Central memory CD4-positive, alpha-beta T cell (primary cell): ENCODE measurements around the gene COL19A1.
"Not testable (repeated sequence)": the region's sequence is repeated elsewhere in the genome, so short reads cannot be mapped to it uniquely, and the experiment has no call there.

Source experiments
- DNase-seq: peaks from one replicate; pipeline ENCODE4 v3.0.0; 2022

Gene COL19A1

DNA sequence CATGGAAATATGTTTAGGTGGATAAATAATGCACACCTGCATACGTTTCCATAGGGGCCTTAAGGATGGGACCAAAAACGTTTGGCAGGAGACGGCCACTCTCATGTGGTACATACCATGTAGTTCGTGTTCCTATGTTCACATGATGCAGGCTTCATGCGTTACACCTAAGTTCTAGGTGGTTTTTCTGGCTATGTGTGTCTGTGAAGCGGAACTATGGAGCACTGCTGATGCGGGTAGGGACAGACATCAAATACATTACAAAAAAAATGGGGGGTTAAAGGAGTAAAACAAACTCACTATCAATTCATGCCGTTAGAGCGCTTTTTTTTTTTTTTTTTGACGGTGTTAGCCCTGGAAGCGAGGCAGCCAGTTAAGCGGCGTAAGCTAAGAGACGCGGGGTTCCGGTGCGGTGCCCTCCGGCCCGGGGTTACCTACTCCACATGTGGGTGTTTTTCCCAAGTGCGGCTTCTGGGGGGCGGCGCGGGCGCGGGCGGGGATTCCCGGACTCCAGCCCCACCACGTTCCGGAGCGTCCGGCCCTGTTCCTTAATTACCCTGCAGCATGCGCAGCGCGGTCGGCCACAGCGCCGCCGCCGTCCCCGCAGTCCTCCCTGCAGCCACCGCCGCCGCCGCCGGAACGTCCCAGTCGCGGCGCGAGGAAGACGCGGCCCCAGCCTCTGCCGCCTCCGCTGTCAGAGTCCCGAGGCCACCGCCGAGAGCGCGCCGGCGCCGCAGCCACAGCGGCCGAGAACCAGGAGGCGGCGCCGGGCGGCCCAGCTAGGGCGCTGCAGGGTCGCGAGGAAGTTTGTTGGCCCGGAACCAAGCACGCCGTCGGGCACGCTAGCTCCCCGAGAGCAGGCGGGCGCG lies 648 bp downstream of the COL19A1 start:
- peak; percentile 52 for DNase-seq

GRCh38 chr6:69867639-69867976 lies 1.3 kb downstream of the COL19A1 start:
- DNase-seq = no peak

- DNase-seq = no peak
Measured at GRCh38 chr6:69868252-69868804, 2.0 kb downstream of the COL19A1 start.

GRCh38 chr6:69868961-69869360 lies 2.6 kb downstream of the COL19A1 start:
- DNase-seq = no peak

DNA sequence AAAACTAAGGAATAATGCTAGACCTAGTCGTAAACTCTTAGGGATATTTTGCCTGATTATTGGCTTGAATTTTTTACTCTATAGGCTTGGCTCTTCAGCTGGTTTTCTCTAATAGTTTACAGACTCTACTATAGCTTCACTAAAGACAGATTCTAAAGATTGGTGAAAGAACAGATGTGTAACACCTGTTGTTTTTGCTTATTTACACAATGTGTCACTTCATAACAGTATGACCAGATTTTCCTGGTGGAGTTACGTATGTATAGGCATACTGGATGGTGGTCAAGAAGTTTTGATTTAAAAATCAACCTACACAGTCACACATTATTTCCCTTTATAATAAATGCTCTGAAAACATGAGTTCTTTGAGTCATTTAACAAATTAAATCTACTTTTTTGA lies 4.8 kb downstream of the COL19A1 start:
- DNase-seq = no peak

GRCh38 chr6:69873291-69873690 lies 6.9 kb downstream of the COL19A1 start:
- no peak for DNase-seq

GRCh38 chr6:69875715-69876114 lies 9.4 kb downstream of the COL19A1 start:
- no peak for DNase-seq

DNA sequence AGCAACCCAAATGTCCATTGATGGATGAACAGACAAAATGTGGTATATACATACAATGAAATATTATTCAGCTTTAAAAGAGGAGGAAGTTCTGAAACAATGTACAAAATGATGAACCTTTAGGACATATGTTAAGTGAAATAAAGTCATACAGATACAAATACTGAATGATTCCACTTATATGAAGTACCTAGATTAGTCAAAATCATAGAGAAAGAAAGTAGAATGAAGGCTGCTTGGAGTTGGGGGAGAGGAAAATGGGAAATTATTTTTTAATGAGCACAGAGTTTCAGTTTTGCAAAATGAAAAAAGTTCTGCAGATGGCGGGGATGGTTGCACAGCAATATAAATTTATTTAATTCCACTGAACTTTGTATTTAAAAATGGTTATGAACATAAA lies 12.4 kb downstream of the COL19A1 start:
- DNase-seq = no peak

- DNase-seq = no peak
Measured at GRCh38 chr6:69880601-69881000, 14.2 kb downstream of the COL19A1 start.

DNA sequence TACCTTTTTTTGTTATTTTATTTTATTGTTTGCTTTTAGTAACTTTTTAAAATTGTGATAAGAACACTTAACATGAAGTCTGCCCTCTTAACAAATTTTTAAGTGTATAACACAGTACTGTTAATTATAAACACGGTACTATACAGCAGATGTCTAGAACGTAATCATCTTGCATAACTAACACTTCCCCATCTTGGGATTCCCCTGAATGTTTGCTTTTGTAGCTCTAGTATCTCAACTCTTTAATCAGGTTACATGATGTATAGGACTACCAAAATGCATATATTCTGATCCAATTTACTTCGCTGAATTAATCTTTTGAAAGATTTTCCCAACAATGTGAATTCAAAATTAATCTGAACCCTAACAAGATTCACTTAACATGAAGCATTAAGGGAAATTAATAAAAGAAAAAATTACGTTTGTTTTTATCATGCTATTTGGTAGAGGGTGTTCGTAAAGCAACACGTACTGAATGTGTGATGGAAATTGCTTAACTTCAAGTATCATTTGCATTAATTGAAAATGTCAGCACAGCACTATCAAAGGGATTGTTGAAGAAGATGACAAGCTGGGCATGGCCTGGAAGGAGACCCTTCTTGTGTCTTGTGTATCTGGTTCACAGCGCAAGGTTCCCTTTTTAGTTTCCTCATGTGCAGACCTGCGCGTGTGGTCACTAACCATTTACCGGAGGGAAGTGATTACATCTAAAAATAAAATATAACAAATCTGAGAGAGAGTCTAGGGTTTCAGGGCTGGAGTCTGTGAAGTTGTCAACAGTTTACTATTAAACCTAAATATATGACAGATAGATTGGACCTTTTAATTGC lies 15.2 kb downstream of the COL19A1 start:
- DNase-seq = no peak

DNA sequence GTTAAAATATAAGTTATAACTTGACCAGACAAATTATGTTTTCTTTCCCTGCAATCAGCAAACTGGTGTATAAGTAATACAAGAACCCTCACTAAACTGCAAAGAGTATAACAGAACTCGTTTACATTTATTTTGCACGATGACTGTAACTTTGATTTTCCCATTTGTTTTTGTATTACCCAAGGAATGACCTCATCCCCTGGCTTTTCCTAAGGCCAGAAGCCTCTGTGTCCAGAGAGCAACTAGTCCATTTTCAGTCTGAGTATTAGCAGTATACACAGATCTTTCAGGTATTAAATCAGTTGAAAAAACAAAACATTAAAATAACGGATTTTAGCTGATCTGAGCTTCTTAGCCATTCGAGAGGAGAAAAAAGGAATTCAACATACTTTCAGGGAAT lies 17.2 kb downstream of the COL19A1 start:
- no peak for DNase-seq

- no peak for DNase-seq
Measured at GRCh38 chr6:69884231-69884630, 17.9 kb downstream of the COL19A1 start.

DNA sequence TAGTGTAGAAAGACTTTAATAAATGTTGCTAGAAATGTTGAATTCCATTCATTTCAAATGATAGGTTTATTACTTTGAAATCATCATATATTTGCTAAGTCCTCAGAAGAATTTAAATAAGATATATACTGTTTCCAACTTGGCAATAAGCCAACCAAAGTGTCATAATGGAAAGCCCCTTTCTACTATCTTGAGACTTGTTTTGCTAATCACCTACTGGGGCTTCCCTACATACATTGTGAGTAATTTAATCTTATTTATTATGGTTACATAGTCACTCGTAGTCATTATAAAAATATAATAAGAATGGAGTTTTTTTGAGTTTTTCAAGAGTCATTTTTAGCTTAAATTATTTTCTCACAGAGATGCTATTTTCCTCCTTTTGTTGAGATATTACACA lies 20.7 kb downstream of the COL19A1 start:
- no peak for DNase-seq

DNA sequence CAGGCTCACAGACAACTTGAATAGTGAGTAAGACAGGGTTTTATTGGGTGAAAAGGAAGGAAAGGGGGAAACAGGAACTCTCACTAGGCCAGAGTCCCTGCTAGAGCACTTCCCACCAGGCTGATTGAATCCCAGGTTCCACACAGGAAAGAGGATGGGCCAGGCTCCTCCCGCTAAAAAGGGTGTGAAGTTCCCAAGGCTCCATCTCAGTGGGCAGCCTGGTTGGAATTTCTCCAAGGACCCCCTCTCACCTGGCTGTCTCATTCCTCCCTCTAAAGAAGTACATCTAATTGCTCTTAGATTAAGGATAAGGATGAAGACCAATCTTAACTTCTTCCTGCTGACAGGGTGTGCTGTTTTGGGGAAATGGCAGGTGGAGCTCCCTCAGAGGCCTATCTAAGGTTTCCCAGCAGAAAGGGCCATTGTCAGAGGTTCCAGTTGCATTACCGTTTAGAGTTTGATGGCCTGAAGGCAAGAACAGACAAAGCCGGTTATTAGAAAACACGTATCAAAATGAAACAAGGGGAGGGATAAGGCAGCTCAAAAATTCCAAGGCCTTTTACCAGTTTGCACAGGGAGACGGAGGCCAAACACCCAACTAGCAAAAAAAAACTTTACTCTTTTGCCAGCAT lies 21.5 kb downstream of the COL19A1 start:
- DNase-seq = no peak

DNA sequence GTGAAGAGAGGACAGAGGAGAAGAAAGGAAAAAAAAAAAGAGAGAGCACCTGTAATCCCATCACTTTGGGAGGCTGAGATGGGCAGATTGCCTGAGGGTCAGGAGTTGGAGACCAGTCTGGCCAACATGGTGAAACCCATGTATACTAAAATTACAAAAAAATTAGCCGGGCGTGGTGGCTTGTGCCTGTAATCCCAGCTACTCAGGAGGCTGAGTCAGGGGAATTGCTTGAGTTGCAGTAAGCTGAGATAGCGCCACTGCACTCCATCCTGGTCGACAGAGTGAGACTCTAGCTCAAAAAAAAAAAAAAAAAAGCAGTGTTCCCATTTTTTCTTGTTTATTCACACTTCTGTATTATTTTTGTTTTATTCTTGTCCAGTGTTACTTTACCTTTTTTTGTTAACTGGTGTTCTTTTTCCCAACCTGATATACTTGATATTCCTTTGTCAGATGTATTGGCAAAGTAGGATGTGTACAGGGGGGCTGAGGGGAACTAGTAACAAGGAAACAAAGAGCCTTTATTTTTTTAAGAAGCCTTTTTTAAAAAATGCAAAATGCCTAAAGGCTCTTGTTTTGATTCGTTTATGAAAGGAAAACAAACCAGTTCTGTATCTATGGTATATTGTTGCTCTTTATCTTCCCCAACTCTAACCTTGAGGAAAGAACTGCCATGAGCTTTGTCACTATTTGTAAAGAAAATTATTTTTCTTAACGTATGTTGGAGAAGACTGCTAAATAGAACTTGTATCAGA lies 22.3 kb downstream of the COL19A1 start:
- no peak for DNase-seq

- DNase-seq = not testable (repeated sequence)
Measured at GRCh38 chr6:69889234-69889974, 23.0 kb downstream of the COL19A1 start.

DNA sequence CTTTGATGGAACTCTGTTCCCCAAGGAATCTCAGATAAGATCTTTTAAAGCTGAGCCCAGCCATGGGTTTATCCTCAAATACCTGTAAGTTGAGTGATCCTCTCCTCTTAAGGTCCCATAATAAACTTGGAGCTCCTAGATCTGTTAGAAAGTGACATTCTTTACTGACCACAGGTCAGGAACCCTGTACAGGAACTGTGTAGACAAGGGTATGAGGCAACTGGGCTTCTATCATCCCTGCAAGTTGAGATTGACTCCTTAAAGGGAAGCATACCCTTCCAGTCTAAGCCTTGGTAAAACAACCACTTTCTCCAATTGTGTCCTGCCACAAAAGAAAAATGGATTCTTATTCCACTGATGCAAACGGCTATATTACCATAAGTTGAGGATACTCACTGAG lies 26.2 kb downstream of the COL19A1 start:
- DNase-seq = not testable (repeated sequence)

GRCh38 chr6:69893266-69893665 lies 26.9 kb downstream of the COL19A1 start:
- not testable (repeated sequence) for DNase-seq

GRCh38 chr6:69894578-69895347 lies 28.4 kb downstream of the COL19A1 start:
- DNase-seq = no peak

DNA sequence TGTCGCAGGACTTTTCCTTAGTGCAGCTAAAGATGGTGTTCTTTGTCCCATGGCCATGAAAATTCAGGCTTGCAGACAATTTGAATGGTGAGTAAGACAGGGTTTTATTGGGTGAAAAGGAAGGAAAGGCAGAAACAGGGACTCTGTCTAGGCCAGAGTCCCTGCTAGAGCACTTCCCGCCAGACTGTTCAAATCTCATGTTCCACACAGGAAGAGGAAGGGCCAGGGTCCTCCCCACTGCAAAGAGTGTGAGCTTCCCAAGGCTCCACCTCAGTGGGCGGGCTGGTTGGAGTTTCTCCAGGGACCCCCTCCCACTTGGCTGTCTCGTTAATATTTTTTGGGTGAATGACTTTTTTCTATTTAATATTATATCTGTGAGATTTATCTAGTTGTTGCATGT lies 29.0 kb downstream of the COL19A1 start:
- DNase-seq = no peak

DNA sequence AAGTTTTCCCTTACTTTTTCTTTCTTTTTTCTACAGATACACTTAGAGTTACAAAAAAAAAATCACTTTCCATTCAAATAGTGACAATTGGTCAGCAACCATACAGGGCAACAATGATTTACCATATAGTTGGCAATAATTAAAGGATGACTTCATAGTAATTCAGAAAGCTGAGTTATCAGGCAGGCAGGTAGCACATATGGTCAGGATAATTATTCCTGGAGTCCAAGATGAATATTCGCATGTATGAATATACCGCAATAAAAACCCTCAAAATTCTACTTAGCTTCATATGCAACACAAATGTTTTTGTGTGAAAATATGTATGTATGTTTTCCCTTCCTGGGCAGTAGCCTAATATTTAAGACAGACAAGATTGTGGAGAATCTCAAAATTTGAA lies 34.5 kb downstream of the COL19A1 start:
- DNase-seq = no peak
